HG03135 (cell line): ENCODE results near the gene SPIN2B.

Source experiments
- ATAC-seq: cut with Tn5 transposase; IDR thresholded peaks from one replicate; pipeline ENCODE4 v1.9.1; 2021; ENCODE audit warnings: mild to moderate bottlenecking, moderate library complexity; ENCODE audit not compliant: unreplicated experiment

The SPIN2B gene

GRCh38 chrX:57074458-57074857, 46.9 kb downstream of the SPIN2B start:
- no peak for ATAC-seq

GRCh38 chrX:57070185-57070984, 51.0 kb downstream of the SPIN2B start:
- no peak for ATAC-seq
